ENCODE data around the gene PDXK.
A peak's percentile ranks its signal among the peaks of the same experiment; 100 is the strongest.

Gene PDXK

DNA sequence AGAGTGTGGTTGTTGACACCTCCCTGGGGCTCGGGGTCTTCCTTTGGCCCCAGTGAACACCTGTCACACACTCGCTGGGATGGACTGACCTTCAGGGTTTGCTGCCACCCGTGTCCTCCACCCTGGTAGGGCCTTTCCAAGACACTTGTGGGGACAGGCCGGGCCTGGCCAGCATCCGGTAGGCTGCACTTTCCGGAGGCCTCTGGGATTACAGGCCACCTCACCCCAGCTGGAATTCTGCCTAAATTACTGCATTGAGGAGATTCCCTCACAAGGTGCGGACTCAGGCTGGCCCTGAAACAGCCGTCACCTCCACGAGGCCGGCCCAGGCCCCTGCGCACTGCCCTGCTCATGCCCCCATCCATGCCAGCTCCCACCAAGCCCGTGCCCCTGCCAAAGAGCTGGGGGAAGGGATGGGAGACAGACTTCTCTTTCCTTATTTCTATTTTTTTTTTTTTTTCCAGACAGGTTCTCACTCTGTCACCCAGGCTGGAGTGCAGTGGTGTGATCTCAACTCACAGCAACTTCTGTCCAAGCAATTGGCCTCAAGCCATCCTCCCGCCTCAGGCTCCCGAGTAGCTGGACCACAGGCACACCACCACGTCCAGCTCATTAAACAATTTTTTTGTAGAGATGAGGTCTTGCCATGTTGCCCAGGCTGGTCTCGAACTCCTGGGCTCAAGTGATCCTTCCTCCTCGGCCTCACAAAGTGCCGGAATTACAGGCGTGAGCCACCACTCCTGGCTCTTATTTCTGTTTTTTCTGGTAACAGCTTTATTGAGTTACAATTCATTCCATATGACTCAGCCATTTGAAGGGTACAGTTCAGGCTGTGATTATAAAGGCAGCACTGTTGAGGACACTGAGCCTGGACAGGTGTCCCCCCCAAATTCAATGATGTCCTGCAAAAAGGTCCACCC lies 45.9 kb downstream of the PDXK start:
- DNase-seq, result no peak

DNA sequence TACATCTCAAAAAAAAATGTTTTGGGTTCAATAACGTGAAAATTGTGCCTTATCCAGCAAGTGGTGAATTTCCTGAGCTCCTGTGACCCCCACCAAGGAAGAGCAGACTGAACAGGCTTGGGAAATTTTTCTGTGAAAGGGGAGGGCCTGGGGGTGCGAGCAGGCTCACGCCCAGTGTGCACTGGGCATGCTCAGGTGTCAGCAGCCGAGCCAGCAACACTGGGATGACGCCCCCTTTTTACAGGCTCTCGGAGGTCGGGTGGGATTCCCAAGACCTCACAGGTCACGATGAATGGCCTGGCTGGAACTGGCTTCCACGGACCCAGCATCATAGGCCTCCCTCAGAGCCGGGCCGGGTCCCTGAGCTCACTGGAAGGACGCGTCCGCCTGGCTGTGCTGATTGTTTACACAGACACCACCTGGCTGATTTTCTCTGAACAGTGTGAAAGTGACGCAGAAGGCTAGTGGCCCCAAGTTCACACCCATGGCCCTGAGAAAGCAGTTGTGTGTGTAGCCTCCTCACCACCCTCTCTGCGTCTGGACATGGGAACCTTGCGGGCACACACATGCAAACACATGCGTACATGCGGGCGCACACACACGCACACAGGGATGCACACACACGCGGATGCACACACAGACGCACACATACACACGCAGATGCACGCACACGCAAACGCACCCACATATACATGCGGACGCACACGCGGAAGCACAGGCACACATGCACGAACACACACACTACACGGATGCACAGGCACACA lies 48.0 kb downstream of the PDXK start:
- DNase-seq, result no peak

DNA sequence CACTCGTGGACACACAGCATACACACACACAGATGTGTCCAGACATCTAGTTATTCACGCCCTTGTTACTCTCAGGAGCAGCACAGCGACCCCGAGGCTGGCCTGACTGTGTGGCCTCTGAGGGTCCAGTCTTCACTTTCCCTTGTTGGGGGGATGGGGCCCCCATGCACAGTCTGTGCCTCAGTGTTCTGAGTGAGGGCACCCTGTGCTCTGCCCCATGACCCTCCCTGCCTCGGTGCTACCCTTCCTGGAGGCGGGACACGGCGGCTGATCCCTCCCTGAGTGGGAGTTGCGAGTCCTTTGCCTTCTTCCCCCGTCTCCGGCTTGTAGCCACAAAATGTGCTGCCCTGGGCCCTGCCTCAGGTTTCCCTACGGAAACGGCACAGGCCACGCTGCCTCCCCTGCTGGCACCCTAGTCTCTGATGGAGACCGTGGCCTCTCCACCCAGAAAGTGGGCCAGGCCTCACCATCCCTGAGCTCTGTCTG lies 48.6 kb downstream of the PDXK start:
- DNase-seq, result no peak

DNA sequence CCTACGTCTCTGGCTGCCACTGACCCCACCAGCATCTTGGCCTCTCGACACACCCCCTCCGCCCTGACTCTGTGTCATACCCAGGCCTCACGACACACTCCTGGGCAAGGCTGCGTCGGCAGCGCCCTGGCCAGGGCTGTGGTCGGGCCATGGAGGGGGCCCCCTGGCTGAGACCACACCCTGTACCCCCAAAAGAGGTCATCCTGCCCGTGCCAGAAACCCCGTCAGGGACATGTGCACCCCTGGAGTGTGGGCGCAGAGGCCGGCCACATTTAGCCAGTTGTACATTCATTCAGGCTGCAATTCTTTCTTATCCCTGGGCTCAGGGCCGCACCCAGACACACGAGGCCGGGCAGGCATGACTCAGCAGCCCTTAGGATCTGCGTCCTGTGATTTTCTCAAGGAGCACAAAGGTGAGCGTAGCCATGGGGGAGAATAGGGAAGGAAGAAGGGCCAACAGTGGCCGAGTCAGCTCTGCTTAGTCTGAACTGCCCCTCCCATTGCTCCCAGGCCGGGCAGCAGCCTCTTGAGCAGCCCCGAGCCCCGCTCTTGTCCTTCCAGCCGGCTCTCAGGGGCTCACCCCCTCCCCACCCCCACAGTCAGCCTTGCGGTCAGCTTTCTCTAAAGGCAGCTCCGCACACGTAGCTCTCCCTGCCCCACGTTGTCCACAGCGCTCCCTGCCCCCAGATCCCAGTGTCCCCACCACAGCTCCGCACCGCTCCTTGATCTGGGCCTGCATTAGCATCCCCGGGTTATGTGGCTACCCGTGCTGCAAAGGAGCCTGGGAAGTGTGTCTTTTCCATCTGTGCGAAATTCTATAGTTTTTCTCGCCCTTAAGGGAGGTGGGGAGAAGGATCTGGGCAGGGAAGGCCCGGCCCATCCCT lies 49.3 kb downstream of the PDXK start:
- DNase-seq, result no peak

DNA sequence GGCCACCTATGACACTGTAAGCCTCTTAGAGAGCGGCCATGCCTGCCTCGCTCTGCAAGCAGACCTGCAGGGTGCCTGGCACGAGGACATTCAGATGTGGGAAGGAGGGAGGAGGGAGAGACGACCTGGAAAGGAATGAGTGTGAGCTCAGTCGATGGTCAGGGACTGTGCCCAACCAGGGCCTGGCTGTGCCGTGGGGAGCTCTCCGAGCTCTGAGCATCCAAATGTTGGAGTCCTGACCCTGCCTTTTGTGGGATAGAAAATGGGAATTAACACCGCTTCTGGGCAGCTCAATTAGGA lies 49.9 kb downstream of the PDXK start:
- DNase-seq, result no peak

- no peak for DNase-seq
Measured at GRCh38 chr21:43769325-43769958, 50.5 kb downstream of the PDXK start.

DNA sequence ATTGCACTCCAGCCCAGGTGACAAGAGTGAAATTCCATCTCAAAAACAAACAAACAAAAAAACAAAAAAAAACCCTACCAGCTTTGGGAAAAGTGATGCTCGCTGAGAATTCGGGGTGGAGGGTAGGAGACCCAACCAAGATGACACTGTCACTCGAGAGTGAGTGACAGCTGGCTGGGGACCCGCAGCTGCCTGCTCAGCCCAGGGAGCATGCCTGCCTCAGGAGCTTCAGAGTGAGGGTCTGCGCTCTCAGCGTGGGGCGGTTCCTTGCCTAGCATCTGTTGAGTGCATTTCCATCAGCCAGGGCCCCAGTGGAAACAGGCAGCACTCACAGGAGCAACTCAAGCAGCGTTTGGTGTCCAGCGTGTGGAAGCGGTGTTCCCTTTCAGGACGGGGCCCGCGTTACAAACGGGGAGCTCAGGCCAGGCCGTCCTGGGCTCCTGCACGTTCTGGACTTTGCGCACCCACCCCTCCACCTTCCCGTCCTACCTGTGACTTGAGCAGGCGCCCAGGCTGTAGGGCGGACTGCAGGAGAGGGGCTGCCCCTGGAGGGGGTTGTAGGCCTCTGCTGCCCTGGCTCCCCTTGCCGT lies 51.2 kb downstream of the PDXK start:
- DNase-seq, result no peak

DNA sequence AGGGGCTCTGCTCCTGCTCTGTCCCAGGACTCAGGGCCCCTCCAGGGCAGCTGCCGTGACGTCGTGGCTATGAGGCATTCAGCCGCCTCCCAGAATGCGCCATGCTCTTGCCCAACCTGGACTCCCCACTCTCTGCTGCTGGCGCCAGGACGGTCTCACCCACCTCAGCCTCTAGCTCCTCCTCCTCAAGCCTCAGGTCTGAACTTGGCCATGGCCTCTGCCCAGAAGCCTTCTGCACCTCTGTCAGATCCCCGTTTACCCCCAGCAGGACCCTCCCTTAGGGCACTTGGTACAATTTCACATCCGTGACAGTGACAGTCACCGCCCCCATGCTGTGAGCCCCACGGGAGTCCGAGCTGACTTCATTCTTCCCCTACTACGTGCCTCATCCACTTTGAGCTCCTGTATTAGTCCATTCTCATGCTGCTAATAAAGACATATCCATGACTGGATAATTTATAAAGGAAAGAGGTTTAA lies 52.3 kb downstream of the PDXK start:
- no peak for DNase-seq

- no peak for DNase-seq
Measured at GRCh38 chr21:43771698-43772424, 52.9 kb downstream of the PDXK start.

DNA sequence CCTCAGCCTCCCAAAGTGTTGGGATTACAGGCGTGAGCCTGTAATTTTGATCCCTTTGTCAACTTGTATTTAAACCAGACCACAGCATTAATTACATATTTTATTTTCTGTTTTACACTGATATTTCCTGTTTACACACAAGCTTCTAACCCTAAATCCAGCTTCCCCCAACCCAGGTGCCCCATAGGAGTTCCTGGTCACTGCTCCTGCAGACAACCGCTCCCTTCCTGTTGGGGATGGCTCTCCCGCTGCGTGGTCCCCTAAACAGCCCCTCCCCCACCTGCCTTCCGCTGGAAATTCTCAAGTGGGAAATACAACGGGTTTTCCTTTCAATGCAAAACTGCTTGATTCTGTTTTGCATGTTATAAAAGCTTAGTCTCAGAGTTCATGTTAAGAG lies 53.5 kb downstream of the PDXK start:
- no peak for DNase-seq

GRCh38 chr21:43774163-43774562 lies 55.2 kb downstream of the PDXK start:
- no peak for DNase-seq

- DNase-seq, result no peak
Measured at GRCh38 chr21:43775190-43775589, 56.3 kb downstream of the PDXK start.

- peak; percentile 43 for DNase-seq
Measured at GRCh38 chr21:43775795-43776430, 57.0 kb downstream of the PDXK start, which contains the start of gene CSTB. Gene CSTB, minus strand, starts transcription at chr21:43776308. Its CDS starts 39 bp downstream, at chr21:43776269.

DNA sequence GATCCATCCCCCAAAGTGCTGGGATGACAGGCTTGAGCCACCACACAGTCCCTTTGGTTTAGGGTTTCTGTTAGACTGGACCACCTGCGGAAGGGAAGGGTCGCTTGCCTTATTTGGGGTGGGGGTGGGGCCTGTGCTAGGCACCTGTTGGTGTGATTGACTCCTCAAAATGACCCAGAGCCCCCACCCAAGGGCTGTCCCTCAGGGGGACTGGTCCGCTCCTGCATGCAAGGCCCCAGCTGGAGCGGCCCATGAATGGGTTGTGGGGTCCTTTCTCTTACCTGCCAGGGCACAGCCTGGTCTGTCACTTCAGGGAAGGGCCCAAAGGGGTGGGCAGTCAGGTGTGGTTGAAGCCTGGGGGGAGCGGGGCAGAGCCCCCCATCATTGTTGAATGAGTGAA lies 59.0 kb downstream of the PDXK start:
- DNase-seq, result no peak

GRCh38 chr21:43778469-43779335 lies 59.8 kb downstream of the PDXK start:
- DNase-seq, result no peak

GRCh38 chr21:43779660-43780059 lies 60.7 kb downstream of the PDXK start:
- no peak for DNase-seq

GRCh38 chr21:43781846-43782245 lies 62.9 kb downstream of the PDXK start:
- DNase-seq, result no peak

- no peak for DNase-seq
Measured at GRCh38 chr21:43782431-43783097, 63.6 kb downstream of the PDXK start.

DNA sequence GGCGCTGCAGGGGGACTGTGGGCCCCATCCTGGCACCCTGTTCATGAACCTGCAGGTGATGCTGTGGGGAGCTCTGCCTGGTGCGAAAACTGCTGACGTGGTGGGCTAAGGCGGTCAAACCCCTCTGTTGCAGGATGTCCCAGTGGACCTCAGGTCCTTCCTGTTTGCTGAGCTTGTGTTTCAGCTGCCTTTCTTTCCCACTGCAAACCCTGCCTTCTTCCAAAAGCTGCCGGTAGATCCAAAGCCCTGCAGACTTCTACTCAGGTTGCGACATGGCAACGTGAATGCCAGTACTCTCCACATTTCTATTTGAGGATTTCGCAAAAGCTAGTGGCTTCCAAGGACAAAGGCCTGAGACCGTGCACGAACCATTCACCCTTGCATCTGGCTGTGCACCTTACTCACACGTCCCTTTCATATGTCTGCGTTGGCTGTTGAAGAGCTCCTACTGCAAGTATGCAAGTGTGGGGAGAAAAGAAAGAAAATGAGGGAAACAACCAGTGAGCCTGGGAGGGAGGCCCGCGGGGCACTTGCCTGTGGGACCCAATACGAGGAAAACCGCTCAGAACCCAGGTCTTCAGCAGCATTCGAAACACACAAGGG lies 64.3 kb downstream of the PDXK start:
- DNase-seq, result no peak
